IgD-negative memory B cell (primary cell): ENCODE data around the gene ZCRB1. TPM values are rescaled to one million over a fixed set of nuclear protein-coding genes. Genes with fewer than 3 reads are reported as not detected.
A peak's percentile ranks its signal among the peaks of the same experiment; 100 is the strongest.

Experiments
- H3K27ac Mint-ChIP-seq, 3 donors: one replicate each; pipeline ENCODE4 v1.8.0; 2020 to 2022; ENCODE audit warnings: mild to moderate bottlenecking in 3 of 3, mixed read lengths in 3 of 3, moderate library complexity in 1 of 3
- H3K27me3 Mint-ChIP-seq: one replicate; pipeline ENCODE4 v1.8.0; 2021; ENCODE audit warnings: mixed read lengths
- H3K36me3 Mint-ChIP-seq: one replicate; pipeline ENCODE4 v1.8.0; 2020; ENCODE audit warnings: mild to moderate bottlenecking, mixed read lengths
- H3K4me1 Mint-ChIP-seq, 3 donors: one replicate each; pipeline ENCODE4 v1.8.0; 2020 to 2022; ENCODE audit warnings: mixed read lengths in 3 of 3, mild to moderate bottlenecking in 1 of 3
- H3K4me3 Mint-ChIP-seq, 4 donors: one replicate each; pipeline ENCODE4 v1.8.0; 2020 to 2022; ENCODE audit warnings: mild to moderate bottlenecking in 4 of 4, mixed read lengths in 4 of 4, moderate library complexity in 3 of 4
- H3K9me3 Mint-ChIP-seq, 3 donors: one replicate each; pipeline ENCODE4 v1.8.0; 2020 to 2021; ENCODE audit warnings: mixed read lengths in 3 of 3, mild to moderate bottlenecking in 1 of 3
- polyA plus RNA-seq: library from polyadenylated mRNA; unstranded; fragments of 300-500 nt; fragmentation: Illumina TruSeq; gene quantifications from one replicate; pipeline ENCODE4 v1.2.3, GENCODE V29; 2021

Gene ZCRB1
- polyA plus RNA-seq, 1 donor from 2014 or later, result 93.5 TPM

DNA sequence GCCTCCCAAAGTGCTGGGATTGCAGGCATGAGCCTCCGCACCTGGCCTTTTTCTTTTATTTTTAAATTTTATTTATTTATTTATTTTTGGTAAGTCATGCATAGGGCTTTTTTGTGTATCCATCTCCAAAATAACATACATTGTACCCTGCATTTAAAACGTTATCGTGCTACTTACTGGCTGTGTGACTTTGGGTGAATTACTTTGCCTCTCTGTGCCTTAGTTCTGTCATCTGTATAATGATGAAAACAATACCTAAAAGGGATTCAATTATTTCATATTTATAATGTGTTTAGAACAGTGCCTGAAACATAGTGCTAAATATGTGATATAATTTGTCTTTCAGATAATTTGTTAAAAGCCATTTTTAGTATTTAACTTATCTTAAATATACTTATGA is 19.6 kb downstream of the ZCRB1 start:
- Mint-ChIP-seq H3K4me1 (peaks cover 0 to 1% (median 0%) of the 10 kb centered on the region in 3 donors), H3K27ac (peak overlapping the region in 1 of 3 donors; percentile 4), H3K4me3 (no peak overlapping the region), H3K36me3 (peaks cover 2% of the 10 kb centered on the region), H3K9me3 (no peaks in the 10 kb centered on the region), H3K27me3 (no peaks in the 10 kb centered on the region)

DNA sequence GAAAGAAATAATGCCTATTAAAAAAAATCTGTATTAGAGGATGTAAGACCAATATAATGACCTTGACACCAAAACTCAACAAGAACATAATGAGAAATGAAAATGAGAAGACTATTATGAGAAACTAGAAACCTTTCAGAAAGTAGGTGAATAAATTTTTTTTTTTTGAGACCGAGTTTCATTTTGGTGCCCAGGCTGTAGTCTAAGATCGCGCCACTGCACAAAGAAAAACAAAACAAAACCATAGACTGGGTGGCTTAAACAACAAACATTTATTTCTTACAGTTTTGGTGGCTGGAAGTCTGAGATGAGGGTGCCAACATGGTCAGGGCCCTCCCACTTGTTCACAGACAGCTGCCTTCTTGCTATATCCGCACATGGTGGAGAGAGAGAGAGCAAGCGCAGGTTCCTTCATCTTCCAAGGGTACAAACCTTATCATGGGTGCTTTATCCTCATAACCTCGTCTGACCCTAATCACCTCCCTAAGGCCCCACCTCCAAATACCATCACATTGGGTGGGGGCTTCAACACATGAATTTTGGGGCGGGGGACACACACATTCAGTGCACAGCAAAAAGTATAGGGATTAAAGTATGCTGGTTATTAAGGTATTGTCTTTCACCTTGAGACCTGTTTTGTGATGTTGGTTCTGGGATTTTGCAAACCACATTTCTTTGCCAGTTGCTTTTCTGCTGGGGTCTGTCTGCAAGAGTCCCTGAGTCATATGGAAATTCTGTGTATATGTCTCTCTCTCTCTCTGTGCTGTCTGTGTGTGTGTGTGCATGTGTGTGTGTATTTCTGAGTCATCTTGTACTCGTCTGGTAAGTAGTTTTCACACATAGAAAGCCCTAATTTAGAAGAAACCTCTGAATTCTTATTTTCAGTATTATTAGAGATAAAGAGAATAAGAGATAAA is 26.2 kb downstream of the ZCRB1 start:
- H3K27me3 Mint-ChIP-seq, result no peaks in the 10 kb centered on the region
- peak overlapping the region in 1 of 3 donors; percentile 78 for H3K27ac Mint-ChIP-seq
- no peaks in the 10 kb centered on the region for H3K9me3 Mint-ChIP-seq
- H3K36me3 Mint-ChIP-seq, result no peaks in the 10 kb centered on the region
- peaks cover 7 to 20% (median 8%) of the 10 kb centered on the region in 3 donors for H3K4me1 Mint-ChIP-seq
- H3K4me3 Mint-ChIP-seq, result peak overlapping the region in 3 of 4 donors; percentile 55 to 57 (median 55)

DNA sequence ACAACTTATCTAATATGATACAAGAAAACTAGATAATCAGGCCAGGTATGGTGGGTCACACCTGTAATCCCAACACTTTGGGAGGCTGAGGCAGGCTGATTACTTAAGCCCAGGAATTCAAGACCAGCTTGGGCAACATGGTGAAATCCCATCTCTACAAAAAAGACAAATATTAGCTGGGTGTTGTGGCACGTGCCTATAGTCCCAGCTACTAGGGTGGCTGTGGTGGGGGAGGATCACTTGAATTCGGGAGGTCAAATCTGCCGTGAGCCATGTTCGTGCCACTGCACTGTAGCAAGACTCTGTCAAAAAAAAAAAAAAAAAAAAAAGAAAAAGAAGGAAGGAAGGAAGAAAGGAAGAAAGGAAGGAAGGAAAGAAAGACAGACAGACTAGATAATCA is 27.0 kb downstream of the ZCRB1 start:
- H3K27me3 Mint-ChIP-seq, result no peaks in the 10 kb centered on the region
- H3K27ac Mint-ChIP-seq, result no peak overlapping the region
- peak overlapping the region in 3 of 4 donors; percentile 8 to 83 (median 30) for H3K4me3 Mint-ChIP-seq
- peaks cover 7 to 20% (median 8%) of the 10 kb centered on the region in 3 donors for H3K4me1 Mint-ChIP-seq
- no peaks in the 10 kb centered on the region for H3K36me3 Mint-ChIP-seq
- no peaks in the 10 kb centered on the region for H3K9me3 Mint-ChIP-seq

DNA sequence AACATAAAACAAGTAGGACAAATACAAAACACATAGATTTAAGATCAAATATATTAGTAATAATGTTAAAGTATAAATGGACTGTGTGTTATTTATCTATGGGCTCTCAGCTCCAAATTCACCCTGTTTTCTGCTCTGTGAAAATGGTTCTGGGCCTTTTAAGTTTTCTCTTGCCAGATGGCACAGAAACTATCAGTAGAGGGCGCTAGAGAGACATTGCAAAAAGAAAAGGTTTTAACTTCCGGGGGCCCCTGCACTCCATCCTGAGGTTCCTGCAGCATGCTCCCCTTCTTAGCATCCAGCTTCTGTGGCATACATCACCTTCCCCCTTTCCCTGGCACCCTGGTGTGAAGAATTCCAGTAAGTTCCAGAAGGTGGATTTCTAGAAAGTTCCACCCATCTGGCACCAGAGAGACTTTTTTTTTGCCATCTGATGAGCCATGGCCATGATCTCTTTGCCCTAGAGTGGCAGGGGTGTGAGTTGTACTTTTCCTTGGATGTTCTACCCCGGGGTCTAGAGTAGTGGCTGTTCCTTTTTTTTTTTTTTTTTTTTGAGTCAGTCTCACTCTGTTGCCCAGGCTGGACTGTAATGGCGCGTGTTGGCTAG is 29.3 kb downstream of the ZCRB1 start:
- Mint-ChIP-seq H3K27ac (no peak overlapping the region), H3K27me3 (no peaks in the 10 kb centered on the region), H3K36me3 (no peaks in the 10 kb centered on the region), H3K4me1 (peaks cover 7 to 20% (median 8%) of the 10 kb centered on the region in 3 donors), H3K4me3 (no peak overlapping the region), H3K9me3 (no peaks in the 10 kb centered on the region)

DNA sequence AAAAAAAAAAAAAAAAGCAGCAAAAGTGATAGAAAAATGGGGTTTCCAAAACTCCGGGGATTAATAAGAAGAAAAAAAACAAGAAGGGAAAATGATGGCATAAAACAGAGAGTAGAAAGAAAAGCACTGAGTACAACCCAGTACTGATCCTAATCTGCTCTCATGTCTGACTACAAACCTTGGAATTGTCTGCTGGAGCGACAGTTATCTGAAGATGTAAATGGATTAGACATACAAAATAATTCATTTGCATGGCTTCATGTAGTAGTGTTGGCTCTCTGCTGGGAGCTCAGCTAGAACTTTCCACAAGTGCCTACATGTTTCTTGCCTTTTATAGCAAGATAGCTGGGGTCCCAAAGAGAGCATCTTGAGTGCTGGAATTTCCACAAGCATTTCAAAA is 34.2 kb downstream of the ZCRB1 start:
- no peaks in the 10 kb centered on the region for H3K4me1 Mint-ChIP-seq
- H3K9me3 Mint-ChIP-seq, result peaks cover 0 to 1% (median 0%) of the 10 kb centered on the region in 3 donors
- H3K4me3 Mint-ChIP-seq, result no peak overlapping the region
- H3K27me3 Mint-ChIP-seq, result peaks cover 1% of the 10 kb centered on the region
- H3K36me3 Mint-ChIP-seq, result peaks cover 3% of the 10 kb centered on the region
- no peak overlapping the region for H3K27ac Mint-ChIP-seq

DNA sequence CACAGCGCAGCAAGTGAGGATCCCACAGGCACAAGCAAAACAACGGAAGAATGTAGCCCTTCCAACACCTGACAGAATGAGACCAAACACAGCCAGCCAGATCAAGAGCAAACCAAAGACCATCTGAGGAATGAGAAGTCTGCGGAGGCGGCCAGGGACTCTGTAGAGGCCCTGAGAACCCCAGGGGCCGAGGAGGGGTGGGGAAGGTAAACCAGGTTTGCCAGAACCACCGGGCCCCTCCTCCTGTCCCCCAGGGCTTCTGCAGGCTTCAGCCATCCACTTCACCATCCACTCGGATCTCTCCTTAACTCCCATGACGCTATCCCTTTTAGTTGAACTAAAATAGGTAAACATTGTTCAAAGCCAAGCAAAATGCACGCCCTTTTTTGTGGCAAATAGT is 37.4 kb downstream of the ZCRB1 start:
- Mint-ChIP-seq H3K27me3 (peaks cover 1% of the 10 kb centered on the region), H3K36me3 (peaks cover 3% of the 10 kb centered on the region), H3K4me3 (no peak overlapping the region), H3K27ac (no peak overlapping the region), H3K4me1 (peaks cover 1 to 8% (median 7%) of the 10 kb centered on the region in 3 donors), H3K9me3 (peaks cover 0 to 1% (median 0%) of the 10 kb centered on the region in 3 donors)

DNA sequence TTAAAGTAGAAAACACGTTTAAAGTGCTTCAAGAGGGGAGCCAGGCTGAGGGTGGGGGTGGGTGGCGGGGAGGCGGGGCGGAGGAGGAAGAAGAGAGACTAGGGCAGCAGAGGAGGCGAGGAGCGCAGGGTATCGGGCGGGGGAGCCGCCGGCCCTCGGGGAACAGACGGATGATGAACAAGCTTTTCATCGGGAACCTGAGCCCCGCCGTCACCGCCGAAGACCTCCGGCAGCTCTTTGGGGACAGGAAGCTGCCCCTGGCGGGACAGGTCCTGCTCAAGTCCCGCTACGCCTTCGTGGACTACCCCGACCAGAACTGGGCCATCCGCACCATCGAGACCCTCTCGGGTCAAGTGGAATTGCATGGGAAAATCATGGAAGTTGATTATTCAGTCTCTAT is 39.2 kb downstream of the ZCRB1 start:
- peaks cover 1 to 8% (median 7%) of the 10 kb centered on the region in 3 donors for H3K4me1 Mint-ChIP-seq
- H3K9me3 Mint-ChIP-seq, result peaks cover 0 to 1% (median 0%) of the 10 kb centered on the region in 3 donors

DNA sequence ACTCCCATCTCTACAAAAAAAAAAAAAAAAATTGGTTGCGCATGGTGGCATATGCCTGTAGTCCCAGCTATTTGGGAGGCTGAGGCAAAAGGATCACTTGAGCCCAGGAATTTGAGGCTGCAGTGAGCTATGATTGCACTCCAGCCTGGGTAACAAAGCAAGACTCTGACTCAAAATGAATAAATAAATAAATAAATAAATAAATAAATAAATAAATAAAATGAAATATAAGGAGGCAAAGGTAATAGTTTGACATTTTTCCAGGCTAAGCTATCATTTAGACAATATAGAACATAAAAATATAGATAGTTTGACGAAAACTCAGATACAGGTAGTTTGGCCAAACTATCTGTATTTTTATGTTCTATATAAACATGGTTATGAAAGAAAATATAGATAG is 40.5 kb downstream of the ZCRB1 start:
- peaks cover 1 to 8% (median 7%) of the 10 kb centered on the region in 3 donors for H3K4me1 Mint-ChIP-seq
- no peak overlapping the region for H3K27ac Mint-ChIP-seq
- peaks cover 3% of the 10 kb centered on the region for H3K36me3 Mint-ChIP-seq
- H3K4me3 Mint-ChIP-seq, result no peak overlapping the region
- H3K27me3 Mint-ChIP-seq, result peaks cover 1% of the 10 kb centered on the region
- H3K9me3 Mint-ChIP-seq, result peaks cover 0 to 1% (median 0%) of the 10 kb centered on the region in 3 donors

More for the DNA sequence above, 39.2 kb downstream of the ZCRB1 start:
- H3K27ac Mint-ChIP-seq, result no peak overlapping the region
- H3K36me3 Mint-ChIP-seq, result peaks cover 3% of the 10 kb centered on the region
- H3K27me3 Mint-ChIP-seq, result peaks cover 1% of the 10 kb centered on the region
- no peak overlapping the region for H3K4me3 Mint-ChIP-seq

DNA sequence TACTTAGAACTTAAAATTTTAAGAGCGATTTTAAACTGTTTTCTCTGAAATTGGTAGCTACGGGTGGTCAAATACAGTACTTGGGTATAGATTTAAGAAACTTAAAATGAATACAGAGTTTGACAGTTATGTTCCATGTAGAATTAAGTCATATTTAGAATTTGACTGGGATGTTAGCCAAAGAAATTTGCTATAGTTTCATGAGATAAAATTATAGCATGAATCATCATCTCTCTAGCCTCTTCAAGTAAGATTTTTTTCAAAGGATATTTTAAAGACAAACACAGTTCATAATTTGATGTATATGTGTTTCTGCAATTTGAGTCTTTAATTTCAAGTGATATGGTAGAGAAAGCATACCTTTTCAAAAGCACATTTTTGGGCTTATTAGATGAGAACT is 41.0 kb downstream of the ZCRB1 start:
- peaks cover 1% of the 10 kb centered on the region for H3K27me3 Mint-ChIP-seq
- peaks cover 0 to 1% (median 0%) of the 10 kb centered on the region in 3 donors for H3K9me3 Mint-ChIP-seq
- H3K4me1 Mint-ChIP-seq, result peaks cover 1 to 8% (median 7%) of the 10 kb centered on the region in 3 donors
- H3K4me3 Mint-ChIP-seq, result no peak overlapping the region
- peaks cover 3% of the 10 kb centered on the region for H3K36me3 Mint-ChIP-seq
- no peak overlapping the region for H3K27ac Mint-ChIP-seq

DNA sequence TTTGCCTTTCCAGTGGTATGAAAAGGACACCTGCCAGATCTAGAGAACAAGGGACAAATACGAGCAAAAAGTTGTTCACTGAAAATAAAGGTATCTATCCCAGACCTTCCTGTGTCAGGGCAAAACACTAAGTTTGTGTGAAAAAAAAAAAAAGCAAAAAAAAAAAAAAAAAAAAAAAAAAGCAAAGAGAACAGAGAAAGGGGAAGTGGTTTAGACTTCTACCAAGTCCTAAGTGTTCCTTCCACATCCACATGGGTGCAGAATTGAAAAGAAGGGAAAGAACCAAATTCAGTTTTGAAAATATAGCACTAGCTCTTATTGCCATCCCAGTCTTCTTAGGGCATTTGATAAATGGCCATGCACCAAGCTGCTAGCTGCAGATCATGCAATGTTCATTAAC is 41.7 kb downstream of the ZCRB1 start:
- Mint-ChIP-seq H3K4me3 (peak overlapping the region in 1 of 4 donors; percentile 2), H3K27ac (no peak overlapping the region), H3K9me3 (peaks cover 0 to 1% (median 0%) of the 10 kb centered on the region in 3 donors), H3K36me3 (peaks cover 3% of the 10 kb centered on the region), H3K27me3 (peaks cover 1% of the 10 kb centered on the region), H3K4me1 (peaks cover 1 to 8% (median 7%) of the 10 kb centered on the region in 3 donors)

DNA sequence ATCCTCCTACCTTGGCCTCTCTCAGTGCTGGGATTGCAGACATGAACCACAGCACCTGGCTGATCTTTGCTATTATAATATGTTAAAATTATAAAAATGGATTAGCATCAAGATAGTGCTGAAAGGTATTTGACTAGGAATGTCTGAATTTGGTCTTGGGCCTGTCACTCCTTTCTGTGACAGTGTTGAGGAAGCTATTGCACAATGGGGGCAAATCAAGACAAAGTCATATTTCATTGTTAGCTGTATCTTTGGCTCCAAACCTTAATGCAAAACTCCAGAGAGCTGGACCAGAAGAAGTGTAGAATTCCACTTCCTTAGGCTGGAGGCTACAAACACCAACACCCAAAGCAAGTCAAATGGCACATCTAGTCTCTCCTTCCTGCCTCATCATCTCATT is 42.2 kb downstream of the ZCRB1 start:
- Mint-ChIP-seq H3K9me3 (peaks cover 0 to 1% (median 0%) of the 10 kb centered on the region in 3 donors), H3K27me3 (peaks cover 1% of the 10 kb centered on the region), H3K36me3 (peaks cover 3% of the 10 kb centered on the region), H3K4me3 (peak overlapping the region in 1 of 4 donors; percentile 2), H3K4me1 (peaks cover 1 to 8% (median 7%) of the 10 kb centered on the region in 3 donors), H3K27ac (no peak overlapping the region)

DNA sequence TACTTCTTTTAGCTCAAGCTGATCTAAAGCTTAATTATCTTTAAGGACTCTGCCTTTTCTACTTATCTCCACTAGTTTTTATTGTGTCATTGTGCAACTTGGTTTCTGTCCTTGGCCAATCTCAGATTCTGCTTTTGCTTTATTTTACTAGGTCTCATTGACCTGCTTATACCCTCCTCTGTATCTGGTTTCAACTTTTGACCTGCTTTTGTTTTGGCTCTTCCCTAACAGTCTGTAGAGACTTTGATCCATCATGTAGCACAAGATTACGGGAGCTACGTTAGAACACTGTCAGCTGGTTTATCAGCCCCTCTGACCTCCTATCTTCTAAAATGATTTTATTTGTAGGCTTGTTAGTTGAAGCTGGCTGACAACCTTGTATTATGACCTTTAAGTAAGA is 43.6 kb downstream of the ZCRB1 start:
- Mint-ChIP-seq H3K9me3 (no peaks in the 10 kb centered on the region), H3K36me3 (no peaks in the 10 kb centered on the region), H3K4me1 (peaks cover 1 to 8% (median 7%) of the 10 kb centered on the region in 3 donors), H3K27me3 (peaks cover 2% of the 10 kb centered on the region), H3K27ac (no peak overlapping the region), H3K4me3 (no peak overlapping the region)

DNA sequence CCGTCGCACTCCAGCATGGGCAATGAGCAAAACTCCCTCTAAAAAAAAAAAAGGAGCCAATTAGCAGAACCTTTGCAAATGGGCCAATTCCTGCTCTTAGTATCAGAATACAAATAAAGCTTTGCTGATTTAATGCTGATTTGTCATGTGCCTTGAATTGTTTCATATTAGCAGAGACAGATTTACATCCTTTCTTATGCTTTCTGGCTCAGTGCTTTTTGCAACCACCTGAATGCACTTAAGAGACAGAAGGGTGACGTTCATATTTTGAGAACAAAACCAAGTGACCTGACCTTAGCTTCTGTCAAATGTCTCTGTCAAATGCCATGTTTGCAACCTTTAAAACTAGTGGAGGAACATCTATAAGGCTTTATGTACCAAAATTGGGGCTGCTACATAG is 44.0 kb downstream of the ZCRB1 start:
- Mint-ChIP-seq H3K4me3 (no peak overlapping the region), H3K27ac (no peak overlapping the region), H3K36me3 (no peaks in the 10 kb centered on the region)

DNA sequence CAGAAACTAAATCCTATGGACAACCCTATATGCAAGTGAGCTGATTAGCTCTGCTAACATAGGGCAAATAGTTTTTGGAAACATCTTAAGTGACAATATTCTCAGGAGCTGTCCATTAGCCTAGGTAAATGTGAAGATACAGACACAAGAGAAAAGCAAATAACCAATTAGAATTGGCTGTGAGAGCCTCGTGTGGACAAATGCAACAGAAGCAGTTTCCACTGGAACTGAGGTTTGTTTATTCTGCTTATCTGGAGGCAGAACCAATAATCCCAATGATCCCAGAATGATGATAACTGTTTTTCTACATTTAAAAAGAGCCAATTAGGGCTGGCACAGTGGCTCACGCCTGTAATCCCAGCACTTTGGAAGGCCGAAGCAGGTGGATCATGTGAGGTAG is 44.6 kb downstream of the ZCRB1 start:
- Mint-ChIP-seq H3K9me3 (no peaks in the 10 kb centered on the region), H3K36me3 (peaks cover 2% of the 10 kb centered on the region), H3K4me3 (no peak overlapping the region), H3K27ac (no peak overlapping the region), H3K4me1 (peaks cover 1 to 8% (median 7%) of the 10 kb centered on the region in 3 donors), H3K27me3 (peaks cover 2% of the 10 kb centered on the region)

More for the DNA sequence above, 44.0 kb downstream of the ZCRB1 start:
- no peaks in the 10 kb centered on the region for H3K9me3 Mint-ChIP-seq
- H3K4me1 Mint-ChIP-seq, result peaks cover 1 to 8% (median 7%) of the 10 kb centered on the region in 3 donors
- peaks cover 2% of the 10 kb centered on the region for H3K27me3 Mint-ChIP-seq

DNA sequence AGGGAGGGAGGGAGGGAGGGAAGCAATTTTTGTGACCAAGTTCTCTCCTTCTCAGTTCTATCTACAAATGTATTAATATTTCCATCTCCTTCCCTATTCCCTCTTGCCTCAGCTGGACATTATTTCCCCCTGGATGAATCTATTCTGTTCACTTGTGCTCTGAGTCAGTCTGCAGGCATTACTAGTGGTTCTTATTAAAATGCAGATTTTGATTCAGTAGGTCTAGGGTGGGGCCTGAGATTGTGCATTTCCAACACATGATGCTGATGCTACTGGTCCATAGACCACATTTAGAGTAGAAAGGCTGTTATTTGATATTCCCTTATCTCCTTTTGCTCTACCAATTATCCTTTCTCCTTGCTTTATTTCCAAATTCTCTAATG is 47.8 kb downstream of the ZCRB1 start:
- peaks cover 4% of the 10 kb centered on the region for H3K36me3 Mint-ChIP-seq
- H3K4me3 Mint-ChIP-seq, result no peak overlapping the region
- no peaks in the 10 kb centered on the region for H3K9me3 Mint-ChIP-seq
- H3K27me3 Mint-ChIP-seq, result peaks cover 2% of the 10 kb centered on the region
- no peaks in the 10 kb centered on the region for H3K4me1 Mint-ChIP-seq
- H3K27ac Mint-ChIP-seq, result no peak overlapping the region
